ENCODE results near the gene KCNQ4. TPM values are rescaled to one million over a fixed set of nuclear protein-coding genes. Genes with fewer than 3 reads are reported as not detected.
A peak's percentile ranks its signal among the peaks of the same experiment; 100 is the strongest.

KCNQ4 gene
- total and polyA plus RNA-seq, 2 experiments from 2014 or later: 1.3 to 3.0 TPM

DNA sequence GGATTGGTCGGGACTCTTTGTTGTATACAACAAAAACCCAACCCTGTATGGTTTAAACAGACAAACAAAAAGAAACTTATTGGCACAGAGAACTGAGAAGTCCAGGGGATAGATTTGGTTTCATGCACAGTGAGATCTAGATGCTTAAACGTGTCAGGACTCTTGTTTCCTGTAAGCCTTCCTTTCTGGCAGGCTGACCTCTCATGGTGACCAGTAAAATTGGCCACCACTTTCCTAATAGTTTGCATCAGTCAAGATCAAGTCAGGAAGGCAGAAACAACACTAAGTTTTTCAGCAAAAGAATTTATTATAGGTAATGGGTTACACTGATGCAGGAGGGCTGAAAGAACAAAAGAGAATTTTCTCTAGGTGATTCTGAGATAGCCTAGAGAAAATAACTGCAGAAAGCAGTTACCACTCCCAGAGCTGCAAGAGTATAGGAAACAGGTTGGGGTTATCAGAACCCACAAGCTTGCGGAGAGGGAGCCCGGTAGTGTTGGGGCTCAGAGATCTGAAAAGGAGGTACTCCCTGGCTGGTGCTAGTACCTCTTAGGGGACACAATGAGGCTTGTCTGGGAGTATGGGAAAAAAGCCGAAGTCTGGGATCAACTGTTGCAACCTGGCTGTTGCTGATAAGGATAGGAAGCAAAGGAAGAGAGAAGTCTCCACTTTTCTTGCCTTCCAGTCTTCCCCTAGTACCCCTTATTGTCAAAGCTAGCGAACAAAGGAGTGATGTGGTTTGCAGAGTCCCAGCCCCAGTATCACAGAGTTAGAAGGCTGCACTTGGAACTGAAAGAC is 57.1 kb downstream of the KCNQ4 start:
- no peak for ATAC-seq
- H3K27me3 Mint-ChIP-seq (ENCODE audit: insufficient read depth, low read depth, poor library complexity): peaks cover 4% of the 10 kb centered on the region
- H3K9me2 ChIP-seq (ENCODE audit: insufficient read depth): peaks cover 8% of the 10 kb centered on the region; the same call in 1 of the 2 replicates
- no peak overlapping the region for H3K27ac Mint-ChIP-seq
- no peak overlapping the region for H3K4me3 ChIP-seq
- H3K36me3 ChIP-seq (ENCODE audit: insufficient read depth): no peaks in the 10 kb centered on the region
- no peak overlapping the region for H3K27ac ChIP-seq (ENCODE audit: low read depth)
- H3K36me3 Mint-ChIP-seq (ENCODE audit: low read depth): peaks cover 4% of the 10 kb centered on the region; the same call in 1 of the 3 replicates
- H3K4me2 ChIP-seq: no peak overlapping the region
- H4K20me1 ChIP-seq (replicated peaks; ENCODE audit: insufficient read depth): no peaks in the 10 kb centered on the region
- no peaks in the 10 kb centered on the region for H3F3A ChIP-seq (replicated peaks; ENCODE audit: low read depth)
- no peaks in the 10 kb centered on the region for H3K4me1 ChIP-seq (ENCODE audit: insufficient read depth)
- no peaks in the 10 kb centered on the region for H3K79me2 ChIP-seq (replicated peaks; ENCODE audit: insufficient read depth)
- DNase-seq (ENCODE audit: low spot score): no peak
- no peaks in the 10 kb centered on the region for H3K9me3 Mint-ChIP-seq
- H3K27me3 ChIP-seq (ENCODE audit: insufficient read depth): no peaks in the 10 kb centered on the region
- no peak overlapping the region for H3K4me3 Mint-ChIP-seq
- no peak for TF ChIP-seq EZH2phosphoT487 (IDR thresholded peaks at IDR 0.05; ENCODE audit: unreplicated experiment)
- TF ChIP-seq, protein P1, sequence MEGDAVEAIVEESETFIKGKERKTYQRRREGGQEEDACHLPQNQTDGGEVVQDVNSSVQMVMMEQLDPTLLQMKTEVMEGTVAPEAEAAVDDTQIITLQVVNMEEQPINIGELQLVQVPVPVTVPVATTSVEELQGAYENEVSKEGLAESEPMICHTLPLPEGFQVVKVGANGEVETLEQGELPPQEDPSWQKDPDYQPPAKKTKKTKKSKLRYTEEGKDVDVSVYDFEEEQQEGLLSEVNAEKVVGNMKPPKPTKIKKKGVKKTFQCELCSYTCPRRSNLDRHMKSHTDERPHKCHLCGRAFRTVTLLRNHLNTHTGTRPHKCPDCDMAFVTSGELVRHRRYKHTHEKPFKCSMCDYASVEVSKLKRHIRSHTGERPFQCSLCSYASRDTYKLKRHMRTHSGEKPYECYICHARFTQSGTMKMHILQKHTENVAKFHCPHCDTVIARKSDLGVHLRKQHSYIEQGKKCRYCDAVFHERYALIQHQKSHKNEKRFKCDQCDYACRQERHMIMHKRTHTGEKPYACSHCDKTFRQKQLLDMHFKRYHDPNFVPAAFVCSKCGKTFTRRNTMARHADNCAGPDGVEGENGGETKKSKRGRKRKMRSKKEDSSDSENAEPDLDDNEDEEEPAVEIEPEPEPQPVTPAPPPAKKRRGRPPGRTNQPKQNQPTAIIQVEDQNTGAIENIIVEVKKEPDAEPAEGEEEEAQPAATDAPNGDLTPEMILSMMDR (conservative IDR thresholded peaks at IDR 0.05; ENCODE audit: low read depth in 2 of 2): peak in 1 of 2 experiments; percentile 17; a peak in 1 of 4 replicates
- H3K4me1 Mint-ChIP-seq: peaks cover 3% of the 10 kb centered on the region; the same call in 2 of the 3 replicates
- no peak overlapping the region for H2AFZ ChIP-seq

- H3K79me2 ChIP-seq (replicated peaks; ENCODE audit: insufficient read depth): no peaks in the 10 kb centered on the region
- H3K27me3 Mint-ChIP-seq (ENCODE audit: insufficient read depth, low read depth, poor library complexity): peaks cover 4% of the 10 kb centered on the region
- ATAC-seq: no peak
- TF ChIP-seq, protein P2, sequence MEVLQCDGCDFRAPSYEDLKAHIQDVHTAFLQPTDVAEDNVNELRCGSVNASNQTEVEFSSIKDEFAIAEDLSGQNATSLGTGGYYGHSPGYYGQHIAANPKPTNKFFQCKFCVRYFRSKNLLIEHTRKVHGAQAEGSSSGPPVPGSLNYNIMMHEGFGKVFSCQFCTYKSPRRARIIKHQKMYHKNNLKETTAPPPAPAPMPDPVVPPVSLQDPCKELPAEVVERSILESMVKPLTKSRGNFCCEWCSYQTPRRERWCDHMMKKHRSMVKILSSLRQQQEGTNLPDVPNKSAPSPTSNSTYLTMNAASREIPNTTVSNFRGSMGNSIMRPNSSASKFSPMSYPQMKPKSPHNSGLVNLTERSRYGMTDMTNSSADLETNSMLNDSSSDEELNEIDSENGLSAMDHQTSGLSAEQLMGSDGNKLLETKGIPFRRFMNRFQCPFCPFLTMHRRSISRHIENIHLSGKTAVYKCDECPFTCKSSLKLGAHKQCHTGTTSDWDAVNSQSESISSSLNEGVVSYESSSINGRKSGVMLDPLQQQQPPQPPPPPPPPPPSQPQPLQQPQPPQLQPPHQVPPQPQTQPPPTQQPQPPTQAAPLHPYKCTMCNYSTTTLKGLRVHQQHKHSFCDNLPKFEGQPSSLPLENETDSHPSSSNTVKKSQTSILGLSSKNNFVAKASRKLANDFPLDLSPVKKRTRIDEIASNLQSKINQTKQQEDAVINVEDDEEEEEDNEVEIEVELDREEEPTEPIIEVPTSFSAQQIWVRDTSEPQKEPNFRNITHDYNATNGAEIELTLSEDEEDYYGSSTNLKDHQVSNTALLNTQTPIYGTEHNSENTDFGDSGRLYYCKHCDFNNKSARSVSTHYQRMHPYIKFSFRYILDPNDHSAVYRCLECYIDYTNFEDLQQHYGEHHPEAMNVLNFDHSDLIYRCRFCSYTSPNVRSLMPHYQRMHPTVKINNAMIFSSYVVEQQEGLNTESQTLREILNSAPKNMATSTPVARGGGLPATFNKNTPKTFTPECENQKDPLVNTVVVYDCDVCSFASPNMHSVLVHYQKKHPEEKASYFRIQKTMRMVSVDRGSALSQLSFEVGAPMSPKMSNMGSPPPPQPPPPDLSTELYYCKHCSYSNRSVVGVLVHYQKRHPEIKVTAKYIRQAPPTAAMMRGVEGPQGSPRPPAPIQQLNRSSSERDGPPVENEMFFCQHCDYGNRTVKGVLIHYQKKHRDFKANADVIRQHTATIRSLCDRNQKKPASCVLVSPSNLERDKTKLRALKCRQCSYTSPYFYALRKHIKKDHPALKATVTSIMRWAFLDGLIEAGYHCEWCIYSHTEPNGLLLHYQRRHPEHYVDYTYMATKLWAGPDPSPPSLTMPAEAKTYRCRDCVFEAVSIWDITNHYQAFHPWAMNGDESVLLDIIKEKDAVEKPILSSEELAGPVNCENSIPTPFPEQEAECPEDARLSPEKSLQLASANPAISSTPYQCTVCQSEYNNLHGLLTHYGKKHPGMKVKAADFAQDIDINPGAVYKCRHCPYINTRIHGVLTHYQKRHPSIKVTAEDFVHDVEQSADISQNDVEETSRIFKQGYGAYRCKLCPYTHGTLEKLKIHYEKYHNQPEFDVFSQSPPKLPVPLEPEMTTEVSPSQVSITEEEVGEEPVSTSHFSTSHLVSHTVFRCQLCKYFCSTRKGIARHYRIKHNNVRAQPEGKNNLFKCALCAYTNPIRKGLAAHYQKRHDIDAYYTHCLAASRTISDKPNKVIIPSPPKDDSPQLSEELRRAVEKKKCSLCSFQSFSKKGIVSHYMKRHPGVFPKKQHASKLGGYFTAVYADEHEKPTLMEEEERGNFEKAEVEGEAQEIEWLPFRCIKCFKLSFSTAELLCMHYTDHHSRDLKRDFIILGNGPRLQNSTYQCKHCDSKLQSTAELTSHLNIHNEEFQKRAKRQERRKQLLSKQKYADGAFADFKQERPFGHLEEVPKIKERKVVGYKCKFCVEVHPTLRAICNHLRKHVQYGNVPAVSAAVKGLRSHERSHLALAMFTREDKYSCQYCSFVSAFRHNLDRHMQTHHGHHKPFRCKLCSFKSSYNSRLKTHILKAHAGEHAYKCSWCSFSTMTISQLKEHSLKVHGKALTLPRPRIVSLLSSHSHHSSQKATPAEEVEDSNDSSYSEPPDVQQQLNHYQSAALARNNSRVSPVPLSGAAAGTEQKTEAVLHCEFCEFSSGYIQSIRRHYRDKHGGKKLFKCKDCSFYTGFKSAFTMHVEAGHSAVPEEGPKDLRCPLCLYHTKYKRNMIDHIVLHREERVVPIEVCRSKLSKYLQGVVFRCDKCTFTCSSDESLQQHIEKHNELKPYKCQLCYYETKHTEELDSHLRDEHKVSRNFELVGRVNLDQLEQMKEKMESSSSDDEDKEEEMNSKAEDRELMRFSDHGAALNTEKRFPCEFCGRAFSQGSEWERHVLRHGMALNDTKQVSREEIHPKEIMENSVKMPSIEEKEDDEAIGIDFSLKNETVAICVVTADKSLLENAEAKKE (CRISPR knock-in tag; IDR thresholded peaks at IDR 0.05): no peak
- TF ChIP-seq JUNB (IDR thresholded peaks at IDR 0.05; ENCODE audit: unreplicated experiment) (no peak), EZH2phosphoT487 (IDR thresholded peaks at IDR 0.05; ENCODE audit: unreplicated experiment) (no peak), EZH2 (IDR thresholded peaks at IDR 0.05; ENCODE audit: low read depth, unreplicated experiment) (no peak), POLR2AphosphoS5 (IDR thresholded peaks at IDR 0.05; ENCODE audit: low read depth) (no peak), ZNF331 (CRISPR knock-in tag; IDR thresholded peaks at IDR 0.05; ENCODE audit: low read depth) (no peak), CREB1 (CRISPR knock-in tag; IDR thresholded peaks at IDR 0.05; ENCODE audit: low read depth) (no peak)
- TF ChIP-seq, protein P1 (conservative IDR thresholded peaks at IDR 0.05; ENCODE audit: low read depth in 2 of 2): no peak
These were observed 58.0 kb downstream of the KCNQ4 start for GRCh38 chr1:40841602-40842001.

More at GRCh38 chr1:40841602-40842001, 58.0 kb downstream of the KCNQ4 start:
- Mint-ChIP-seq H3K4me3 (no peak overlapping the region), H3K36me3 (ENCODE audit: low read depth) (peaks cover 4% of the 10 kb centered on the region; the same call in 1 of the 3 replicates), H3K9me3 (no peaks in the 10 kb centered on the region), H3K27ac (no peak overlapping the region), H3K4me1 (peaks cover 3% of the 10 kb centered on the region; the same call in 2 of the 3 replicates)
- no peaks in the 10 kb centered on the region for H3K27me3 ChIP-seq (ENCODE audit: insufficient read depth)
- H3K4me3 ChIP-seq: no peak overlapping the region
- no peak overlapping the region for H2AFZ ChIP-seq
- no peak for DNase-seq (ENCODE audit: low spot score)
- H3K9me2 ChIP-seq (ENCODE audit: insufficient read depth): peaks cover 8% of the 10 kb centered on the region; the same call in 1 of the 2 replicates
- no peaks in the 10 kb centered on the region for H4K20me1 ChIP-seq (replicated peaks; ENCODE audit: insufficient read depth)
- H3K4me2 ChIP-seq: no peak overlapping the region
- H3K36me3 ChIP-seq (ENCODE audit: insufficient read depth): no peaks in the 10 kb centered on the region
- H3K4me1 ChIP-seq (ENCODE audit: insufficient read depth): no peaks in the 10 kb centered on the region
- H3F3A ChIP-seq (replicated peaks; ENCODE audit: low read depth): no peaks in the 10 kb centered on the region
- no peak overlapping the region for H3K27ac ChIP-seq (ENCODE audit: low read depth)

Measured in GM23338 (cell line).